ENCODE data around the gene TCF12.

- TF ChIP-seq YY1 (IDR thresholded peaks at IDR 0.05; ENCODE audit: insufficient read depth, insufficient read length) = no peak
- TF ChIP-seq ZNF274 (IDR thresholded peaks at IDR 0.05; ENCODE audit: low read depth, low read length) = no peak
- TF ChIP-seq SUZ12 (IDR thresholded peaks at IDR 0.05; ENCODE audit: extremely low read depth, insufficient read depth, insufficient read length) = no peak
Measured at GRCh38 chr15:56906766-56907165, 11.7 kb upstream of the TCF12 start.
